BLaER1 (cell line): ENCODE results near the gene SCNM1.

Experiments
- H3K27ac ChIP-seq: shearing (Covaris generic); formaldehyde crosslinking; 2 replicates; pipeline ENCODE4 v1.8.1; 2022
- H3K27me3 ChIP-seq: shearing (Covaris generic); formaldehyde crosslinking; 2 replicates; pipeline ENCODE4 v1.8.1; 2022
- H3K36me3 ChIP-seq: shearing (Covaris generic); formaldehyde crosslinking; 2 replicates; pipeline ENCODE4 v1.8.1; 2022
- H3K4me1 ChIP-seq: shearing (Covaris generic); formaldehyde crosslinking; 2 replicates; pipeline ENCODE4 v1.8.1; 2022
- H3K4me2 ChIP-seq: shearing (Covaris generic); formaldehyde crosslinking; 2 replicates; pipeline ENCODE4 v1.8.1; 2022
- H3K4me3 ChIP-seq: shearing (Covaris generic); formaldehyde crosslinking; 2 replicates; pipeline ENCODE4 v1.8.1; 2022
- H3K9ac ChIP-seq: shearing (Covaris generic); formaldehyde crosslinking; 2 replicates; pipeline ENCODE4 v1.8.1; 2022
- H3K9me3 ChIP-seq: shearing (Covaris generic); formaldehyde crosslinking; 2 replicates; pipeline ENCODE4 v1.8.1; 2022
- H4K20me1 ChIP-seq: shearing (Covaris generic); formaldehyde crosslinking; 2 replicates; pipeline ENCODE4 v1.8.1; 2022
- Cebpa-rat ChIP-seq: shearing (Covaris generic); IDR thresholded peaks from 2 replicates; pipeline ENCODE4 v1.8.1; 2022

Gene SCNM1

DNA sequence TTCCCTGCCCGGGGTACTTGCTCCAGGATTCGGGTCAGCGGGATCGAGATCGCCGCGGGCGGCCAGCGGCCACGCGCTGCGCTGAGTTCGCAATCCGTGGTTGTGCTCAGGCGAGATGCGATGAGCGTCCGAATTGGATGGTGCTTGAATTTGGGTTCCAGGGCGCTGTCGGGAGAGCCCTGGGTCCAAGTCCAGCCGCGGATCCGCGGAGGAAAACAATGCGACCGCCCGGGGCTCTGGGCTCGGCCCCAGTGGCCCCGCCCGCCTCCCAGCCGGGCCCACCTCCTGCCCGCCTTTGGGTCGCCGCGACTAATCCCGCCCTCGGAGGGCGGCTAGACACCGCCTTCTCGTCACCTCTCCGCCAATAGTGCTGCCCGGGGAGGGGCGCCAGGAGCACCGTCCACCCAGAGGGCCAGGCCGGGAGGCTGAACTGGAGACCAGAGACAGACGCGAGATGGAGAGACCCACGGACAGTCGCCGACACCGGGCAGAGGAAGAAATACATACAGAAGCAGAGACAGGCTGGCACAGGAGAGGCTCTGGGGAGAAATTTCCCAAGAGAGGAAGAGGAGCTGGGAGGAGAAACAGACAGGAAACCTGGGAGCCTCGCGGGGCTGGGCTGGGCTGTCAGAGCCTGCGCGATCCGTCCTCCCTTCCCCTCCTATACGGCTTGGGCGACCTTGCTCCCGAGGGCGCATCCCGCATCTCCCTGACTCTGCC lies 19.4 kb upstream of the SCNM1 start, which contains the start of gene SEMA6C:
Gene SEMA6C, minus strand, starts transcription at position 220 of the 720 bp plus-strand sequence. CDS start 4,010 bp downstream, outside the sequence.
- peaks cover 69% of the 10 kb centered on the region for H3K4me1 ChIP-seq

DNA sequence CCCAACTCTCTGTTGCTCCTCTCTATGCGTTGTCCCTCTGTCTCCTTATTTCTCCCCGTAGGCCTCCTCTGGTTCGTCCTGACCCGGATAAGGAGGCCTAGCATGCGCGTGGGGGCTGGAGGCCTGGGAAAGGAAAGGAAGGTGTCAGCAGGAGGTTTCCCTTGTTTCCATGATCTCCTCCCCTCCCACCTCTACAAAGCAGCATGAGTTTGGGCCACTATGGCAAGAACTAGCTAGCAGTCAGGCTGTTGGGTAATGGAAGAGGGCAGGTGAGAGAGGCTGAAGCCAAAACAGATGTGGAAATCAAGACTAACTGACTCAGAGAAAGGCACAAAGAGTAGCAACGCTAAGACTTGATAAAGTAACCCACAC lies 18.8 kb upstream of the SCNM1 start:
- Histone ChIP-seq H3K4me1 (peaks cover 64% of the 10 kb centered on the region), H3K9ac (peak overlapping the region; percentile 96), H3K27me3 (no peaks in the 10 kb centered on the region), H3K4me3 (peak overlapping the region; percentile 80), H3K9me3 (no peaks in the 10 kb centered on the region), H3K27ac (peak overlapping the region; percentile 94), H3K36me3 (peaks cover 6% of the 10 kb centered on the region; the same call in 1 of the 2 replicates), H3K4me2 (peak overlapping the region; percentile 100), H4K20me1 (peaks cover 27% of the 10 kb centered on the region)
- TF ChIP-seq Cebpa-rat, result no peak

More for the DNA sequence above, 19.4 kb upstream of the SCNM1 start, which contains the start of gene SEMA6C:
- H3K36me3 ChIP-seq, result peaks cover 11% of the 10 kb centered on the region
- H3K4me3 ChIP-seq, result peak within 1 kb of the TSS; percentile 80
- H3K9me3 ChIP-seq, result no peaks in the 10 kb centered on the region
- H3K4me2 ChIP-seq, result peak within 1 kb of the TSS; percentile 100
- TF ChIP-seq Cebpa-rat, result no peak
- no peaks in the 10 kb centered on the region for H3K27me3 ChIP-seq
- peak within 1 kb of the TSS; percentile 96 for H3K9ac ChIP-seq
- H4K20me1 ChIP-seq, result peaks cover 33% of the 10 kb centered on the region
- H3K27ac ChIP-seq, result peak within 1 kb of the TSS; percentile 94

DNA sequence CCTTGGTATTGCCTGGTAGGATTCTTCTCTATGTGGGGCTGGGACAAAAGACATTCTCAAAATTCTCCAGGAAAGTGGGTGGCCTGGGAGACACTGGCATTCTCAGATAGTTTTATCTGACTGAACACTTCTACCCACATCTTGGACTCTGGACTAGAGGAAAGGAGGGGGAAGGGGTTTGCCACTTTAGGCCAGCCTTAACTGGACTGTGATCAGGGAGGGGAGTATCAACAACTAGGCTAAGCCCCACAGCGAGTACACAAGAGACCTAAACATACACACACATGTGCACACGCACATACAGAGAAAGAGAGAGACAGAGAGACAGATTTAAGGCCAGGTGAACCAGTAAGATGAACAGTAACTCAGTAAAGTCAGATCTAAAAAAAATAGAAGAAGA lies 18.3 kb upstream of the SCNM1 start:
- no peaks in the 10 kb centered on the region for H3K27me3 ChIP-seq
- peak overlapping the region; percentile 96 for H3K9ac ChIP-seq

DNA sequence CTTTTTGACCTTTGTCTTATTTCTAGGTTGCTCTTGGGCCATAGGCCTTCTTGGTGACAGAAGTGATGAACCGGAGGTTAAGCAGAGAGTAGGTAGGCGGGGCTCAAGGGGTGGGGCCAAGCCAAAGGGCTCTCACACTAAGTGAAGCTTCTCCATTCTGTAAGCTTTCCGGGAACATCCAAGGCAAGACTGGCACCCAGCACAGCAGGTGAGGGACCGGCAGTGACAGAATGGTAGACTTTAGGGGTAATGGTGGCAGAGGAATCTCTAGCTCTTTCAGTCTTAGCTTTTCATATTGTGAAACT lies 9.5 kb upstream of the SCNM1 start, which contains the start of gene TNFAIP8L2:
Gene TNFAIP8L2, plus strand, starts transcription at position 135 of the 305 bp plus-strand sequence. CDS start 2,049 bp downstream, outside the sequence.
- peak within 1 kb of the TSS; percentile 95 for H3K4me2 ChIP-seq
- H3K36me3 ChIP-seq, result peaks cover 16% of the 10 kb centered on the region
- TF ChIP-seq Cebpa-rat, result no peak
- no peaks in the 10 kb centered on the region for H4K20me1 ChIP-seq
- no peaks in the 10 kb centered on the region for H3K27me3 ChIP-seq
- peak within 1 kb of the TSS; percentile 79 for H3K9ac ChIP-seq
- H3K4me1 ChIP-seq, result peaks cover 59% of the 10 kb centered on the region
- peak within 1 kb of the TSS; percentile 71 for H3K4me3 ChIP-seq
- peak within 1 kb of the TSS; percentile 86 for H3K27ac ChIP-seq
- H3K9me3 ChIP-seq, result no peaks in the 10 kb centered on the region

More for the DNA sequence above, 18.3 kb upstream of the SCNM1 start:
- H4K20me1 ChIP-seq, result peaks cover 22% of the 10 kb centered on the region
- H3K4me2 ChIP-seq, result peak overlapping the region; percentile 100
- no peak for TF ChIP-seq Cebpa-rat
- H3K36me3 ChIP-seq, result 0 out of 2 replicates have a peak, but pooled peaks cover under 1% of the 10 kb centered on the region
- H3K9me3 ChIP-seq, result no peaks in the 10 kb centered on the region
- peak overlapping the region; percentile 94 for H3K27ac ChIP-seq
- peak overlapping the region; percentile 80 for H3K4me3 ChIP-seq
- H3K4me1 ChIP-seq, result peaks cover 58% of the 10 kb centered on the region

DNA sequence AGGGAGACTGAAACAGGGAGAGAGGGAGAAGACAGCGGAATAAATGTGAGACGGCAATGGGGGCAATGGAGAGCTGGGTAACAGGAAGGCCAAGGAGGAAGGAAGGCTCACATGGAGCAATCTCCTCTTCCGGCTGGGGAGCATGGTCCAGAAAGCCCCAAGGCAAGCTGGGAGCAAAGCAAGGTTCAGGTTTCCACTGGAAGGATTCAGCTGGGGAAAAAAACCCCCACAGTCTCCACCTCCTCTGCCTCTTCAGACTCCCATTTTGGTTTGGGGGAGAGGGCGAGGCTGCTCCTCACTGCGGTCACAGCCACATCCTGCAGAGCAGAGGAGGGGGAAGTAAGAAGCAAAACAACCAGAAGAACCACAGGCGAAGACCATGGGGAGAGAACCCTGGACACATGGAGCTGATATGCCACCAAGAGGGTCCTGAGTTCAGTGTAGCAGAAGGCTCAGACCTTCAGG lies 8.8 kb upstream of the SCNM1 start:
- Histone ChIP-seq H3K27ac (peak overlapping the region; percentile 86), H3K9me3 (no peaks in the 10 kb centered on the region), H3K27me3 (no peaks in the 10 kb centered on the region), H3K4me3 (peak overlapping the region; percentile 71), H3K4me2 (peak overlapping the region; percentile 95), H4K20me1 (no peaks in the 10 kb centered on the region), H3K36me3 (peaks cover 19% of the 10 kb centered on the region), H3K4me1 (peaks cover 59% of the 10 kb centered on the region), H3K9ac (peak overlapping the region; percentile 79)
- no peak for TF ChIP-seq Cebpa-rat

DNA sequence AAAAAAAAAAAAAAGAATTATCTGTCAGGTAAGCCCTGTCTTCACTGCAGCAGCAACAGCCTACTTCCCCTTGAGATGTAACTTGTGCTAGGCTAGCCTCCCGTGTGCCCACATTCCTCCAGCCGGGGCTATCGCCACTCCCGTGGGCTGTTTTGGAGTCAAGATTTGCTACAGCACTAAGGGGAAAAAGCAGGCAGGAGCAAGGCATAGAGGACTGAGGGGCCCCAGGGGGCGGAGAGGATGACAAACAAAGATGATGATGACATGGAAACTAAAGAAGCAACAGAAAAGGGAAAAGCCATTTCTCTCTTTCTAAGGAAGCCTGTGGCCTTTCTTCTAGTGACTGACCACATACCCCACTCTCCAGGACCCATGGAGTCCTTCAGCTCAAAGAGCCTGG lies 7.6 kb upstream of the SCNM1 start:
- Histone ChIP-seq H3K4me2 (peak overlapping the region; percentile 95), H3K27me3 (no peaks in the 10 kb centered on the region), H3K36me3 (peaks cover 19% of the 10 kb centered on the region), H3K9me3 (no peaks in the 10 kb centered on the region), H3K4me3 (peak overlapping the region; percentile 71), H3K4me1 (peaks cover 59% of the 10 kb centered on the region), H3K27ac (peak overlapping the region; percentile 86), H4K20me1 (no peaks in the 10 kb centered on the region), H3K9ac (no peak overlapping the region)
- TF ChIP-seq Cebpa-rat, result no peak

DNA sequence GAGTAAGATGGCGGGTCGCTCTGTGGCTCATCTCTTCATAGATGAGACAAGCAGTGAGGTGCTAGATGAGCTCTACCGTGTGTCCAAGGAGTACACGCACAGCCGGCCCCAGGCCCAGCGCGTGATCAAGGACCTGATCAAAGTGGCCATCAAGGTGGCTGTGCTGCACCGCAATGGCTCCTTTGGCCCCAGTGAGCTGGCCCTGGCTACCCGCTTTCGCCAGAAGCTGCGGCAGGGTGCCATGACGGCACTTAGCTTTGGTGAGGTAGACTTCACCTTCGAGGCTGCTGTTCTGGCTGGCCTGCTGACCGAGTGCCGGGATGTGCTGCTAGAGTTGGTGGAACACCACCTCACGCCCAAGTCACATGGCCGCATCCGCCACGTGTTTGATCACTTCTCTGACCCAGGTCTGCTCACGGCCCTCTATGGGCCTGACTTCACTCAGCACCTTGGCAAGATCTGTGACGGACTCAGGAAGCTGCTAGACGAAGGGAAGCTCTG lies 7.1 kb upstream of the SCNM1 start:
- Histone ChIP-seq H3K27ac (peak overlapping the region; percentile 86), H3K4me2 (peak overlapping the region; percentile 95), H3K4me3 (0 out of 2 replicates have a peak overlapping the region, but pooled peaks have one; percentile 71), H3K4me1 (peaks cover 62% of the 10 kb centered on the region), H4K20me1 (no peaks in the 10 kb centered on the region), H3K27me3 (no peaks in the 10 kb centered on the region), H3K9ac (peak overlapping the region; percentile 34; the same call in 1 of the 2 replicates), H3K36me3 (peaks cover 19% of the 10 kb centered on the region), H3K9me3 (no peaks in the 10 kb centered on the region)
- no peak for TF ChIP-seq Cebpa-rat

DNA sequence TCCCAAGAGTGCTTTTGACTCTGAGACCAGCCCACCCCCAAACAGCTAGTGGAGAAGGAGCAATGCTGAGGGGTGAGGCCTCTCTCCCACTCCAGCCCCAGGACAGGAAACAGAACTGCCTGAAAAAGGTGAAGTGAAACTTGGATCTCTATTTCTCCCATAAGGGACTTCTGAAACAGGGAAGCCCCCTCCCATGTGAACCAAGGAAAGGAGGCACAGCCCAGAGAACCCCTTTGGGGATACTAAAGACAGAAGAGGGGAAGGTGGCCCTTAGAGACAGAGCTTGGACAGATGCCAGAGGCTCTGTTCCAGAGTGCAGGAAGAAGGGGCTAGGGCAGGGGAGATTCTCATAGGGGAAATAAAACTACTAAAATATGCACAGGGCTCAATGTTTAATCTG lies 6.6 kb upstream of the SCNM1 start:
- Histone ChIP-seq H4K20me1 (no peaks in the 10 kb centered on the region), H3K4me2 (peak overlapping the region; percentile 95), H3K27ac (peak overlapping the region; percentile 86), H3K4me1 (peaks cover 64% of the 10 kb centered on the region), H3K4me3 (0 out of 2 replicates have a peak overlapping the region, but pooled peaks have one; percentile 40), H3K27me3 (no peaks in the 10 kb centered on the region), H3K9ac (peak overlapping the region; percentile 34; the same call in 1 of the 2 replicates), H3K9me3 (no peaks in the 10 kb centered on the region), H3K36me3 (peaks cover 19% of the 10 kb centered on the region)
- no peak for TF ChIP-seq Cebpa-rat

DNA sequence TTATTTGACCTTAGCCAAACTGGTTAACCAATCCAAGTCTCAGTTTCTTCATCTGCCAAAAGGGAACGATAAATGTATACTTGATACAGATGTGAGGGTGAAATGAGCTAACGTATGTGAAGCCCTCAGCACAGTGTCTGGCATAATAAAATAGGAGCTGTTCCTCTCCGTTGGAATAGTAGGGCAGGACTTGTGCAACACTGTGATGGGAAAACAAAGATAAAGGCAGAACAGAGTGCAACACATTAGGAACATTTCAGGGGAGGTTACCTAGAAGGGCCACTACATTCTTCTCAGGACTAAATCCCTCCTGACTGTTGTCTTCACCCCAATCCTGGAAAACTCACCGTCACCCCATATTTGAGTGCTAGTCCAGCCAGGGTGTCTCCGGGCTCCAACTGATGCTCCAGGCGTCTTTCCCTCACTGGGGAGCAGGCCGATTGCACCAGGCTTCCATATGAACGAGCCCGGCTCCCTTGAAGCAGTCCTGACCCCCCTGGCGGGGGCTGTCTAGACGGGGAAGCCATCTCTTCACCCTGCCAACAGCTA lies 1.1 kb upstream of the SCNM1 start:
- Histone ChIP-seq H3K36me3 (peaks cover 42% of the 10 kb centered on the region), H3K9me3 (no peaks in the 10 kb centered on the region), H4K20me1 (no peaks in the 10 kb centered on the region), H3K27ac (peak overlapping the region; percentile 73), H3K4me1 (peaks cover 44% of the 10 kb centered on the region), H3K4me3 (peak overlapping the region; percentile 79), H3K4me2 (peak overlapping the region; percentile 85), H3K27me3 (no peaks in the 10 kb centered on the region), H3K9ac (peak overlapping the region; percentile 75)
- no peak for TF ChIP-seq Cebpa-rat
